Peyer's patch (tissue), 4 donors: Measurements from ENCODE around the gene GRIA4. TPM values are rescaled to one million over a fixed set of nuclear protein-coding genes. Genes with fewer than 3 reads are reported as not detected.

Source experiments
- DNase-seq, 3 donors: peaks; one replicate each; pipeline ENCODE4 v3.0.0-alpha.2; 2017 to 2019
- H3K27ac ChIP-seq, 4 donors: fragments of 200-600 bp; sonication (generic); one replicate each; pipeline ENCODE4 v1.5.1; 2016 to 2019
- H3K27me3 ChIP-seq, 2 donors: fragments of 200-600 bp; sonication (generic); one replicate each; pipeline ENCODE4 v1.5.1; 2019
- H3K36me3 ChIP-seq, 3 donors: fragments of 200-600 bp; sonication (generic); one replicate each; pipeline ENCODE4 v1.5.1; 2016 to 2019
- H3K4me1 ChIP-seq, 4 donors: fragments of 200-600 bp; sonication (generic); one replicate each; pipeline ENCODE4 v1.5.1; 2016 to 2019
- H3K4me3 ChIP-seq, 4 donors: fragments of 200-600 bp; sonication (generic); 1 replicate in 3 of 4; 2 replicates in 1 of 4; pipeline ENCODE4 v1.5.1; 2016 to 2019; ENCODE audit warnings: mild to moderate bottlenecking in 1 of 4
- H3K9me3 ChIP-seq, 4 donors: fragments of 200-600 bp; sonication (generic); one replicate each; pipeline ENCODE4 v1.5.1; 2016 to 2019; ENCODE audit warnings: mild to moderate bottlenecking in 1 of 4
- CTCF ChIP-seq, 6 experiments: fragments of 450-650 bp in 4 of 6; fragments of 200-600 bp in 2 of 6; sonication (generic) in 1 of 6; IDR thresholded peaks; one replicate each; pipeline ENCODE4 v1.5.1; 2017 to 2019; ENCODE audit warnings: antibody characterized with exemption in 6 of 6, mild to moderate bottlenecking in 3 of 6, moderate library complexity in 1 of 6
- POLR2A ChIP-seq, 2 donors: fragments of 450-650 bp; IDR thresholded peaks; one replicate each; pipeline ENCODE4 v1.5.1; 2017; ENCODE audit warnings: antibody characterized with exemption in 2 of 2, mild to moderate bottlenecking in 2 of 2, moderate library complexity in 2 of 2
- total RNA-seq, 4 donors: library from RNA; depleted of rRNA; stranded (reverse); fragments of >200 nt; gene quantifications; one replicate each; pipeline ENCODE4 v1.1.0, GENCODE V29; 2016

The GRIA4 gene
- total RNA-seq, 4 donors from 2014 or later, result 9.9 to 87.8 (median 36.6) TPM

GRCh38 chr11:105915021-105915420, 305.1 kb downstream of the GRIA4 start:
- H3K27ac ChIP-seq, result no peak overlapping the region
- no peaks in the 10 kb centered on the region for H3K36me3 ChIP-seq
- H3K4me3 ChIP-seq, result no peak overlapping the region
- H3K4me1 ChIP-seq, result no peaks in the 10 kb centered on the region
- no peak for DNase-seq
- H3K27me3 ChIP-seq, result no peaks in the 10 kb centered on the region
- H3K9me3 ChIP-seq, result no peaks in the 10 kb centered on the region
- TF ChIP-seq CTCF (IDR thresholded peaks at IDR 0.05) (no peak), POLR2A (IDR thresholded peaks at IDR 0.05) (no peak)

- TF ChIP-seq POLR2A (IDR thresholded peaks at IDR 0.05) (no peak), CTCF (IDR thresholded peaks at IDR 0.05) (no peak)
These were observed 308.2 kb downstream of the GRIA4 start for GRCh38 chr11:105918039-105918438.

DNA sequence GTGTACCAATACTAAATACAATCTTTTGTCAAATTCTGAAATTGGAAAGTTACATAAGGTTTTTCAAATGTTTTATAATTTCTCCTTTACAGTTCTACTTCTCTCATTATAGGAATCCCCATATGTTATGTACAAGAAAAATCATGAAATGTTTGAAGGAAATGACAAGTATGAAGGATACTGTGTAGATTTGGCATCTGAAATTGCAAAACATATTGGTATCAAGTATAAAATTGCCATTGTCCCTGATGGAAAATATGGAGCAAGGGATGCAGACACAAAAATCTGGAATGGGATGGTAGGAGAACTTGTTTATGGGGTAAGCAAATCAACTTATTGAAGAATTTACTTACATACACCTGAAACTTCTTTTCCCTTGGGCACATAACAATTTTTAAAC, 308.7 kb downstream of the GRIA4 start:
- Histone ChIP-seq H3K27ac (no peak overlapping the region), H3K4me1 (no peaks in the 10 kb centered on the region), H3K4me3 (no peak overlapping the region), H3K9me3 (no peaks in the 10 kb centered on the region), H3K27me3 (no peaks in the 10 kb centered on the region), H3K36me3 (no peaks in the 10 kb centered on the region)
- DNase-seq, result no peak
- TF ChIP-seq POLR2A (IDR thresholded peaks at IDR 0.05) (no peak), CTCF (IDR thresholded peaks at IDR 0.05) (no peak)

More at GRCh38 chr11:105918039-105918438, 308.2 kb downstream of the GRIA4 start:
- Histone ChIP-seq H3K4me3 (no peak overlapping the region), H3K4me1 (no peaks in the 10 kb centered on the region), H3K36me3 (no peaks in the 10 kb centered on the region), H3K27me3 (no peaks in the 10 kb centered on the region), H3K27ac (no peak overlapping the region), H3K9me3 (no peaks in the 10 kb centered on the region)
- DNase-seq, result no peak

DNA sequence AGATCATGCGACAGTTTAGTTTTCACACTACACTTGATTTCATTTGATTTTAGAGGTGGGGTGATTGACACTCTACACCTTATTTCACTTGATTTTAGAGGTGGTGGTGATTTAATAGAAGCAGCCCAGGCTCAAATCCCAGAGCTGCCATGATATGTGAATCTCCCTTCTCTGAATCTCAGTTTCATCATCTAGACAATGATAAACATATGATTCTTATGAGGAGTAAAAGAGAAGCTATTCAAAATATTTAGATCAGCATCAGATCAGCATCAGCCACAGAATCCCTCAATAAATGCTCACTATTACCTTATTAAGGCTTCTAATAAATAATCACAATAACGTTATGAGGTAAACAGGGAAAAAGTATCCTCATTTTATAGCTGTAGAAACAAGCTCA, 313.4 kb downstream of the GRIA4 start:
- Histone ChIP-seq H3K4me3 (no peak overlapping the region), H3K36me3 (no peaks in the 10 kb centered on the region), H3K27me3 (no peaks in the 10 kb centered on the region), H3K27ac (no peak overlapping the region), H3K4me1 (no peaks in the 10 kb centered on the region), H3K9me3 (no peaks in the 10 kb centered on the region)
- no peak for TF ChIP-seq POLR2A (IDR thresholded peaks at IDR 0.05)
- TF ChIP-seq CTCF (IDR thresholded peaks at IDR 0.05), result no peak
- no peak for DNase-seq

GRCh38 chr11:105923807-105924206, 313.9 kb downstream of the GRIA4 start:
- no peak overlapping the region for H3K4me3 ChIP-seq
- H3K27me3 ChIP-seq, result no peaks in the 10 kb centered on the region
- no peaks in the 10 kb centered on the region for H3K36me3 ChIP-seq
- DNase-seq, result no peak
- TF ChIP-seq POLR2A (IDR thresholded peaks at IDR 0.05), result no peak
- TF ChIP-seq CTCF (IDR thresholded peaks at IDR 0.05), result no peak
- H3K4me1 ChIP-seq, result no peaks in the 10 kb centered on the region
- no peaks in the 10 kb centered on the region for H3K9me3 ChIP-seq
- no peak overlapping the region for H3K27ac ChIP-seq
